GM21447 (cell line): ENCODE data around the gene PARP15.

Source experiments
- ATAC-seq: cut with Tn5 transposase; IDR thresholded peaks from one replicate; pipeline ENCODE4 v1.9.1; 2021; ENCODE audit not compliant: unreplicated experiment

PARP15 gene

DNA sequence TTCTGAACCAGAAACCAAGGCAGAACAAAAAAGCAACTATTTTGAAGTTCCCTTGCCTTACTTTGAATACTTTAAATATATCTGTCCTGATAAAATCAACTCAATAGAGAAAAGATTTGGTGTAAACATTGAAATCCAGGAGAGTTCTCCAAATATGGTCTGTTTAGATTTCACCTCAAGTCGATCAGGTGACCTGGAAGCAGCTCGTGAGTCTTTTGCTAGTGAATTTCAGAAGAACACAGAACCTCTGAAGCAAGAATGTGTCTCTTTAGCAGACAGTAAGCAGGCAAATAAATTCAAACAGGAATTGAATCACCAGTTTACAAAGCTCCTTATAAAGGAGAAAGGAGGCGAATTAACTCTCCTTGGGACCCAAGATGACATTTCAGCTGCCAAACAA is 8.7 kb upstream of the PARP15 start:
- ATAC-seq, result no peak

DNA sequence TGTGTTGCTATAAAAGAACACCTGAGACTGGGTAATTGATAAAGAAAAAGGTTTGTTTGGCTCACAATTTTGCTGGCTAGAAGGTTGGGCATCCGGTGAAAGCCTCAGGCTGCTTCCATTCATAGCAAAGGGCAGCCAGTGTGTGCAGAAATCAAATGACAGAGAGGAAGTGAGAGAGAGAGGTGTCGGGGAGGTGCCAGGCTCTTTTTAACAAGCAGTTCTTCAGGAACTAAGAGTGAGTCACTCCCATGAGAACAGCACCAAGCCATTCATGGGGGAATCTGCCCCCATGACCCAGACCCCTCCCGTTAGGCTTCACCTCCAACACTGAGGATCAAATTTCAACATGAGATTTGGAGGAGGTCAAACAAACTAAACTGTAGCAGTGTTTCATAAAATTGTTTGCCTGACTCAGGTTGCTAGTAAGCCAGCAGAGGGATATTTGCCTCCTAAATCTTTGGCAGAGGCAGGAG is 4.5 kb upstream of the PARP15 start:
- peak; percentile 35 for ATAC-seq

DNA sequence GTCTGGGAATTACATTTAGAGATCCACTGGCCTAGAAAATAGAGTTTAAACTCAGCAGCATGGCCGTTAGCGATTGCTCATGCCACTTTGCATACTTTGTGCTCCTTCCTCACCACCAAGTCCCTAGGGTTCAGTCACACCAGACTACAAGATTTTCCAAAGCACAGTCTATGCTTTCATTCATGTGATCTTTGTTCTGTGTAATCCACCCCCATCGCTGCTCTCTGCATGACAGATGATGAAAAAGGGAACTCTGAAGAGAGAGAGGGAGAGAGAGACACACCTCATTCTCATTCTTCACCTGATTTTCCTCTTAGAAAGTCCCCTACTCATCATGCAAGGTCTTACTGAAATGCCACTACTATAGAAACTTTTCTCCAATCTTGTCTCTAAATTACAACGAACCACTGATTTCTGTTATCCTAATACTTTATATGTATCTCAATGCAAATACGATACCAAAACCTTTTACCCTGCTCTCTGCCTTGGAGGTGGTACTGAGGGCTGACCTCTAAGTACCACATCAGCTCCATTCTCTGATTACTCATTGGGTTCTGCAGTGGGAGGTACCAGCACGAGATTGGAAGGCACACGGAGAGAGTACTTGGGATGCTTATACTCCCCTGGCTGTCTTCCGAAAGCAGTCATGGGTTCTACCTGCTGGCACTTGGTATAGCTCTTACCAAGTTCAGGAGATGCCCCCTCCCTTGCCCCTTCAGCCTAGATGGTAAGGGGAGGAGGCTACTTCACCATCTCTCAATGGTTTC is 1.1 kb upstream of the PARP15 start:
- ATAC-seq, result peak; percentile 83

DNA sequence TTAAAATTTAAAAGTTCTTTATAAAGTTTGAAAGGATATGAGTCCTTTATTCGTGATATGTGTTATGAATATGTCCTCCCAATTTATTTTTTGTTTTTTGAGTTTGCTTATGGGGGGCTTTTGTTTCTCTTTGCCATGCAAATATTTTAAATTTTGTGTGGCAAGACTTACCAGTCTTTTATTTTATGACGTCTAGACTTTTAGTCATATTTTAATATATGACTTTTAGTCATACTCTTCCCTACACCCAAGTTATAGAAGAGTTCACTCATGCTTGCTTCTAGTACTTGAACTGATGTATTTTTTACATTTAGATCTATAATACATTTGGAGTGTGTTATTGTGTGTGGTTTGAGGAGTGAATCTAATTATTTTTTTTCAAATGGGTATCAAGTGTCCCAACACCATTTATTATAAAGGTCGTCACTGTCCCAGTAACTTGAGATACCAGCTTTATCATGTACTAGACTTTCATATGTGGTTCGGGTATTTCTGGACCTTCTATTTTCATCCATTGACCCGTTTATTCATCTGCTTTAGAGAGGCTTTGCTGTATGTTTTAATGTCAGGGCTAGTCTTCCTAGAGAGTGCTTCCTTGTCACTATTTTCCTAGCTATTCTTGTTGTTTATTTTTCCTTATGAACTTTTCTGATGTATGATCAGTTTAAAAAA is 755 bp downstream of the PARP15 start:
- ATAC-seq, result no peak

DNA sequence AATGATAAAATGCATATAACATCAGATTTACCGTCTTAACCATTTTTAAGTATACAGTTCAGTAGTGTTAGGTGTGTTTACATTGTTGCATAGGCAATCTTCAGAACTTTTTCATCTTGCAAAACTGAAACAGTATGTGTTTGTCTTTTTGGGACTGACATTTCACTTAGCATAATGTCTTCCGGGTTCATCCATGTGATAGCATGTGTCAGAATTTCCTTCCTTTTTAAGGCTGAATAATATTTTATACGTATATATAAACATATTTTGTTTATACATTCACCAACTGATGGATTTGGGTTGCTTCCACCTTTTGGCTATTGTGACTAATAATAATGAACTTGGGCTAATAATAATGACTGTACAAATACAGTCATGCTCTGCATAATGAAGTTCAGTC is 3.0 kb downstream of the PARP15 start:
- no peak for ATAC-seq

DNA sequence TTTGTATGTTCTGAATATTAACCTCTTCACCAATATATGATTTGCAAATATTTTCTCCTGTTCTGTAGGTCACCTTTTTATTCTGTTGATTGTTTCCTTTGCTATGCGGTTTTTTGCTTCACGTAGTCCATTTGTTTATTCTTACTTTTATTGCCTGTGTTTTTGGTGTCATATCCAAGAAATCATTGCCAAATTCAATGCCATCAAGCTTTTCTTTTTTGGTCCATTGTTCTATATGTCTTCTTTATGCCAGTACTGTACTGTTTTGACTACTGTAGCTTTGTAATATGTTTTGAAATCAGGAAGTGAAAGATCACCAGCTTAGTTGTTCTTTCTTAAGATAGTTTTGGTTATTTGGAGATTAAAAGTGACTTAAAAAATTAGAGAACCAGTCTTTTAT is 4.2 kb downstream of the PARP15 start:
- ATAC-seq, result no peak

DNA sequence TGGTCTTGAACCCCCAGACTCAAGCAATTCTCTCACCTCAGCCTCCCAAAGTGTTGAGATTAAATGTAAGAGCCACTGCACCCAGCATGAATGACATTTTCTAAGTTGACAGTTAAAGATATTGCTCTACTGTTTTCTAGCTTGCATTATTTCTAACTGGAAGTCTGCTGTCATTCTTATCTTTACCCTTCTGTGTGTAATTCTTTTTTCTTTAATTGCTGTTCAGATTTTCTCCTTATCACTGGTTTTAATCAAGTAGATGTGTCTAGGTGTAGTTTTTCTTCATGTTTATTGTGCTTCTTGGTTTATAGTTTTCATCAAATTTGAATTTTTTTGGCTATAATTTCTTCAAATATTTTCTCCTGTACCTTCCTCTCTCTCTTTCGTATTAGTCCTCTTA is 4.9 kb downstream of the PARP15 start:
- no peak for ATAC-seq

DNA sequence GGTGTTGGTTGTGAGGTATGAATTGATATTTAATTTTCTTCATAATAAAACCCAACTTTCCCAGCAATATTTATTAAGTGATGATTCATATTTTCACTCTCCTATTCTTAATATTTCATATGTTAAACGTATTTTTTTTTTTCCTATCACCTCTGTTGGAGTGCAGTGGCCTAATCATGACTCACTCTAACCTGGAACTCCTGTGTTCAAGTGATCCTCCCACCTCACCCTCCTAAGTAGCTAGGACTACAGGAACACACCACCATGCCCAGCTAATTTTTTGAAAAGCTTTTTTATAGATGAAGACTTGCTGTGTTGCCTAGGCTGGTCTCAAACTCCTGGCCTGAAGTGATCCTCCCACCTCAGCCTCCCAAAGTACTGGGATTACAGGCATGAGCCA is 8.6 kb downstream of the PARP15 start:
- no peak for ATAC-seq

DNA sequence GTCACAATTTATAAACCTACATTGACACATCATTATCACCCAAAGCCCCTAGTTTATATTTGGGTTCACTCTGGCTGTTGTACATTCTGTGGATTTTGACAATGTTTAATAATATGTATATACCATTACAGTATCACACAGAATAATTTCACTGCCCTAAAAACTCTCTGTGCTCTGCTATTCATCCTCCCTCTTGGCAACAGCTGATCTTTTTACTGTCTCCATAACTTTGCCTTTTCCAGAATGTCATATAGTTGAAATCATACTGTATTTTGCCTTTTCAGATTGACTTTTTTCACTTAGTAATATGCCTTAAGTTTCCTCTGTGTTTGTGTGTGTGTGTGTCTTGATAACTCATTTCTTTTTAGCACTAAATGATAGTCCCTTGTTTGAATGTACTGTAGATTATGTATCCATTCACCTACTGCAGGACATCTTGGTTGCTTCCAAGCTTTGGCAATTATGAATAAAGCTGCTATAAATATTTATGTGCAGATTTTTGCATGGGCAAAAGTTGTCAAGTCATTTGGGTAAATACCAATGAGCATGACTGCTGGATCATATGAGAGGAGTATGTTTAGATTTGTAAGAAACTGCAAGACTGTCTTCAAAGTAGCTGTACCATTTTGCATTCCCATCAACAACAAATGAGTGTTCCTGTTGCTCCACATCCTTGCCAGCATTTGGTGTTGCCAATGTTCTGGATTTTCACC is 9.5 kb downstream of the PARP15 start:
- ATAC-seq, result no peak

DNA sequence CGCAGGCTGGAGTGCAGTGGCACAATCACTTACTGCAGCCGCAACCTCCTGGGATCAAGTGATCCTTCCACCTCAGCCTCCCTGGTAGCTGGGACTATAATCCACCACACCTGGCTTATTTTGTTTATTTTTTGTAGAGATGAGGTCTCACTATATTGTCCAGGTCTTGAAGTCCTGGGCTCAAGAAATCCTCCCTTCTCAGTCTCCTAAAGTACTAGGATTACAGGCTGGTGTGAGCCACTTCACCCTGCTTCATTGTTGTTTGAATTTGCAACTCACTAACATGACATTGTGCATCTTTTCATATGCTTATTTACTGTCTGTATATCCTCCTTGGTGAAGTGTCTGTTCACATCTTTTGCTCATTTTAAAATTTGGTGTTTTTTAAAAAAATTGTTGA is 10.1 kb downstream of the PARP15 start:
- no peak for ATAC-seq

DNA sequence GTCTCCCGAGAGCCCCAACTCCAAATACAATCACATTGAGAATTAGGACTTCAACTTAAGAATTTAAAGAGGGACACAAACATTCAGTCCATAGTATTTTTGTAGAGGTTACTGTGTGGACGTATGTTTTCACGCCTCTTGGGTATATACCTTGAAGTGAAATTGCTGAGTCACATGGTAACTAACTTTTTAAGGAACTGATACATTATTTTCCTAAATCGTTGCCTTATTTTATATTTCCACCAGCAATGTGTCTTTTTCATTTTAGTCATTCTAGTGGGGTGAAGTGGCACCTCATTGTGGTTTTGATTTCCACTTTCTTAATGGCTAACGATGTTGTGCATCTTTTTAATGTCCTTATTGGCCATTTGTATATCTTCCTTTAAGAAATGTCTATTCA is 11.8 kb downstream of the PARP15 start:
- peak; percentile 59 for ATAC-seq

DNA sequence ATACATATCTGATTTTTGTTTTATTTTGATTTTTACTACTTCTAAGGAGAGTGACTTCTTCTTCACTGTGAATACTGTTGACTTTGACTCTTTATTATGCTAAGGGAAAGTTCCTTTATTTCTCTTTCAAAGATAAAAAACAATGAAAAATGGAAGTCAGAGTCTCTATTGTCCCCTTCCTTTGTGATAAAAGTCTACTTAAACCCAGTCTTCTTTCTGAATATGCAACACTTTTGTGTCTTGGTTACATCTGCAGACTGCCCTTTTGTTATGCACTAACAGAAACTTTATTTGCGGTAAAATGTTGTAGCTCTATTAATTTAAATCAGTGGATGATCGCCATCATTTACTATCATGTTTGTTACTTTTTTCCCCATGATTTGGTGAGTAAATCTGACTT is 13.2 kb downstream of the PARP15 start:
- no peak for ATAC-seq

DNA sequence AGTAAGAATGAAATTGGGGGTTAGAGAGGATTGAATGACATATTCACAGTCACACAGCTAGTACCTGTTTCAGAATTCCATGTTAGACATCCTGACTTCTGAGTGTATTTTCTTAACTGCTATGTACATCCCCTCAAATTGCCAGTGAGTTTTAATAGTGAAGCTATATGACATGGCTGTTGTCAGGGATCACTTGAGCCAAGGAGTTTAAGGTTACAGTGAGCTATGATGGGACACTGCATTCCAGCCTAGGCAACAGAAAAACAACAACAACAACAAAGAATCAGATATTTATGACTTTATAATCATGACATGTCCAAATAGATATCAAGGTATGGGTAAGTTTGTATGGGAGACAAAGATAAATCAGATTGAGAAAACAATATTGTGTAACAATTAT is 16.6 kb downstream of the PARP15 start:
- ATAC-seq, result no peak

DNA sequence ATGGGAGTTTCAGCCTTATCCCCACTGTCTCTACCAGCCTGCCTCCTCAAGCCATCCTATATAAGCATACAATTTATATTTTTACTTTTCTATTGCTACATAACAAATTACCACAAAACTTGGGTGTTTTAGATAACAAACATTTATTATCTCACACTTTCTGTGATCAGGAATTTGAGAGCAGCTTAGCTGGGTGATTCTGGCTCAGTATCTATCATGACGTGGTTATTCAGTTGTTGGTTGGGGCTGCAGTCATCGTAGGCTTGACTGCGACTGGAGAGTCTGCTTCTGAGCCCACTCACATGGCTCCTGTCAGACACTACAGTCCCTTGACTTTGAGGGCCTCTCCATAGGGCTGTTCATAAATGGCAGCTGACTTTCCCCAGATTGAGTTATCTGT is 20.7 kb downstream of the PARP15 start:
- ATAC-seq, result no peak

DNA sequence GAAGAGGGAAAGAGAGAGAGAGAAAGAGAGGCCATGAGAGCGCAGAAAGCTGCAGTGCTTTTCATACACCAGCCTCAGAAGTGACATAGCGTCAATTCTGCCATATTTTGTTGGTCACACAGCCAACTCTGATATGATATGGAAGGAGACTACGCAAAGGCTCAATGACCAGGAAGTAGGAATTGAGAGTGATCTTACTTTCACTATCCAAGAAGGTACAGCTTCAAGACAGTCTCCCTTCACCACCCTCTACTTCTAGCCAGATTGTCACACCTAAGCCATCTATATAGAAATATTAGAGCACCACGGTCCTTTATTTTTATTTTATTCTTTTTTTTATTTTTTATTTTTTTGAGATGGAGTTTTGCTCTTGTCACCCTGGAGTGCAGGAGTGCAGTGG is 21.1 kb downstream of the PARP15 start:
- ATAC-seq, result no peak

DNA sequence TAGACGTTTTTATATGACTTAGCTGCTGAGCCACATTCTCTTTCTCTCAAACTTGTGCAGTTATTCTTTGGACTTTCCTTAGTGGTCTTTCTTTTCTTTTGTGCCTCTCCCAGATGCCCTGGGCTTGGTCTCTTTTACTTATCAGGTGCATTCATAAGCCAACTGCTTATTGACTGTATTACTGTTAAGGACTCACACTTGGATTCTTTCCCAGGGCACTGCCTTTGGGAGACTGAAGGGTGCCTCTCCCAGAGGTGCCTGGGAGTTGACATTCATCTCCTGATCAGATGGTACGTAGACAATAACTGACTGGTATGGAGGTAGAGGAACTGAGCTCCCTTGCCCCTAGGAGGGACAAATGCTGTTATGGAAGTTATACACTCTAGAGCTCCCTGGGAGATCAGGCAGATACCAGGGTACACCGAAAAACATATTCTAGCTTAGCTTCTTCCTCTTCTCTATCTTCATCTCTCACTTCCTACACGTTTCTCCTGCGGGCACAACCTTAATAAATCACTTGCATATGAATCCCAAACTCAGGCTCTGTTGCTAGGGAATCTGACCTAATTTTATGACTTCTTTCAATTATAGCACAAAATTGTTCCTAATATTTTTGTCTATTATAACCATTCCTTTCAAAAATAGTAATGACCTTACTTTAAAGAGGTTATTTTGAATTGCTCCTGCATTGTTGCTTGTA is 24.7 kb downstream of the PARP15 start:
- ATAC-seq, result no peak

DNA sequence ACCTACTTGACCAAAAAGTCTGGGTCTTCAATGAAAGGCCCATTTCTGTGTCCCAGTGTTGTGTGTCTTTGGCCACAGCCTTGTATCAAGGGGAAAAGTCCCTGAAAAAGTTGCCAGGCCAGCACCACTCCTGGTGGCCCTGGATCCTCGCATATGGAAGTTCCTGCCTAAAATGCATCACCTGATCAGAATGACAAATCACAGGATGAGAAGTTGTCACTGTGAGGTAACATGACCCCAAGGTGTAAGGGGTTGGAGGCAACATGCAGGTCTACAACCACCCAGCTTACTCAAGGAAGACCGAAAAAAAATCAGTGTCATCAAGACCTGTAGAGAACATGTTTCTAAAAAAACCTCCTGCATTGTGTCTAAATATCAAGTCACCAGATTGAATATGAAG is 25.6 kb downstream of the PARP15 start:
- no peak for ATAC-seq

DNA sequence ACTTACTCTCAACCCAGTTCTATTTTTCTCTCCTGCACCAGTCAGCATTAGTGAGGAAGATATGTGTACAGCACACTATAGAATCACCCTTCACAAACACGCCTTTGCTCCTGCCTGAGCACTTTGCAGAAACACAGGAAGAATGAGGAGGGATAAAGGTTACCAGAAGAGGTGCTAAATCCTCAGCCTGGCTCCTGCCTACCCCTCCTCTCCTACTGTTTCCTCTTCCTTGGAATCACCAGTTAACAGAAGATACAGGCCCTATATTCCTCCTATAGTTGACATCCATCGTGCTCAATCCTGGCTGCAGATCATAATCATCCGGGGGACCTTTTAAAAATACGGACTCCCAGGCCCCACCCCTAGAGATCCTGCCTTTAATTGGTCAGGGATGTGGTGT is 28.9 kb downstream of the PARP15 start:
- no peak for ATAC-seq

DNA sequence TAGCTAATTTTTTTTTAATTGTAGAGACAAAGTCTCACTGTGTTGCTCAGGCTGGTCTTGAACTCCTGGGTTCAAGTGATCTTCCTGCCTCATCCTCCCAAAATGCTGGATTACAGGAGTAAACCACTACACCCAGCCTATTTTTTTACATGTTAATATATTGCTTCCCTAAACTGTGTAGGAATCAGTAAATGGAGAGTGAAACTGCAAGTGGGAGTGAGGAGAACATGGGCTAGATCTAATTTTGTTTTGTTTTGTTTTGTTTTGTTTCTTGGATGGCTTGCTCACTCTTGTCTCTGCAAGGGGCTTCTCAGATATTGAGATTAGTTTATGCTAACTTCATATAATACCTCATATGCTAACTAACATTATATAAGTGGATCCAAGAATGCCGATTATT is 31.5 kb downstream of the PARP15 start:
- ATAC-seq, result no peak

DNA sequence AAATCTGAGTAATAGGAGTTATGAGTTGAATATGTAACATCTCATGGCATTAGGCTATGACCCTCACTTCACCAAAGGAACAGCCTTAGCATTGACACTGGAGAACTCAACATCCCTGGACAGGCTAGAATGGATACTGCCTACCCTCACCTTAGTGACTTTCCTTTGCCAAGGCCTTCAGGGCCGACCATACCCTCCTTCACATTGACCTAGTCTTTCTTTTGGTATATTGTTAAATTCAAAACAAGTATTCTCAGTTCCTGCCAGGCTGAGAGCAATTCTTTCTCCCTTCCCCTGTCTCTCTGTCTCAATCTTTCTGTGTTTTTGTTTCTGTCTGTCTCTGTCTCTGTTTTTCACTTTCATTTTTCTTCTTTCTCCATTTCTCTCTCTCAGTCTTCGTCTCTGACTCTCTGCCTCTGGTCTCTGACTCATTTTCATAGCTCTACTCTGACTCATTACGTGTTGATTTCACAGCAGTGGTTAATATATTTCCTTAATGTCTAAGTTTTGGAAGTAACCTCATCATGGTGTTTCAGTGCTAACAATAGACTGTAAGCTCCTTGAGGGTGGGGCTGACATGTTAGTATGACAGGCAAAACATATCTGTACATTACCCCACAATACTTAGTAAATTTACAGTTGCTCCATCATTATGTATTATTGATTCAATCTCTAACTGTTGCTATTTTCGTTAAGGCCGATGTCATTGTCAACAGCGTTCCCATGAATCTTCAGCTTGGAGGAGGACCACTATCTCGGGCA is 32.5 kb downstream of the PARP15 start:
- ATAC-seq, result peak; percentile 98

DNA sequence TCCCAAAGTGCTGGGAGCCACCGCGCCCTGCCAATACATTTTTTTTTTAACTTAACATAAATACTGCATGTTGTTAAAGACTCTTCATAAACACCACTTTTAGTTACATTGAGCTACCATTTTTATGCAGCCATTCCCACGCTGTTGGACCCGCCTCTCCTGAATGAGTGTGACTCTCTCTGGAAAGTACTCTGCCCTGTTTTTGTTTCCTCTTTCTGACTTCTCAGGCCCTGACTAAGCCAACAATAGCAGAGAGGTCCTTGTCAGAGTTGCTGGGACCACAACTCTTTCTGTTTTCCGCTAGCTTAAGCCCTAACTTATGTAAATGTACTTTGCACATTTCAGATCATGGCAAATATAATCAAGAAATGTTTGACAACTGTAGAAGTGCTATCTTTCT is 35.2 kb downstream of the PARP15 start:
- ATAC-seq, result no peak
